GM21825 (cell line): ENCODE results near the gene RPP14.
"Not testable (repeated sequence)": the region's sequence is repeated elsewhere in the genome, so short reads cannot be mapped to it uniquely, and the experiment has no call there.

Source experiments
- ATAC-seq: cut with Tn5 transposase; IDR thresholded peaks from one replicate; pipeline ENCODE4 v1.9.1; 2021; ENCODE audit warnings: mild to moderate bottlenecking, moderate library complexity; ENCODE audit not compliant: unreplicated experiment

RPP14 gene

DNA sequence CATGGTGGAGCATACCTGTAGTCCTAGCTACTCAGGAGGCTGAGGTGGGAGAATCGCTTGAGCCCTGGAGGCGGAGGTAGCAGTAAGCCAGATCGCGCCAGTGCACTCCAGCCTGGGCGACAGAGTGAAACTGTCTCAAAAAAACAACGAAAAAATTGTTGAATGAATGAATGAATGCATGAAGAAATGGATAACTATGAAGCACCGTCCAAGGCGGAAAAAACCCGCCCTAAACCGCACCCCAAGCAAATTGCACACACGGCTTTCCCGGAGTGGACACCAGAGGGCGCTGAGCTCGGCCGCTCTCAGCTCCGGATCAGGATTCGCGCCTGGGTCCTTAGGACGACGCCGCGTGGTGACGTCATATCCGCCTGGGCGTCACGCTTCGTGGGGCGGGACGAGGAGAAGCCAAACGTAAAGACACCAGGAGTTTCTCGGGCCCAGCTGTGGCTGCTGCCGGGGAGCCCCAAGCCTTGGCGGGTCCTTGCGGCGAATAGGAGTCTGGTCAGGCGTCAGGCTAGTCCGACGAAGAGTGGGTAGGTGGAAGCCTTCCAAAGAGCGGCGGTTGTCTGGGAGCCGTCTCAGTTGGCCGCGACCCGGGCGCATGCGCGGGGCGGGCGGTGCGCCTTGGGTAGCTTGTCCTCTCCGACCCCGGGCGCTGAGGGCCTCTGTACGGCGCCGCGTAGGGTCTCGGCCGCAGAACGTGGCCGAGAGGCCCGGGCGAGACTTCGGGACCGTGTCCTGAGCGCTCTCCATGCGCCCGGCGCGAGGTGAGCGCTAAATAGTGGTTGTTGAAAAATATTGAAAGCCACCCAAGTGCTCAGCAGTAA, at the start of gene RPP14, which contains the start of gene HTD2:
TSS of gene RPP14 (plus strand) at position 364 of the 830 bp plus-strand sequence. CDS start 4,085 bp downstream, outside the sequence.
TSS of gene HTD2 (plus strand) at position 639 of the 830 bp plus-strand sequence. CDS start 11,094 bp downstream, outside the sequence.
- peak; percentile 82 for ATAC-seq

DNA sequence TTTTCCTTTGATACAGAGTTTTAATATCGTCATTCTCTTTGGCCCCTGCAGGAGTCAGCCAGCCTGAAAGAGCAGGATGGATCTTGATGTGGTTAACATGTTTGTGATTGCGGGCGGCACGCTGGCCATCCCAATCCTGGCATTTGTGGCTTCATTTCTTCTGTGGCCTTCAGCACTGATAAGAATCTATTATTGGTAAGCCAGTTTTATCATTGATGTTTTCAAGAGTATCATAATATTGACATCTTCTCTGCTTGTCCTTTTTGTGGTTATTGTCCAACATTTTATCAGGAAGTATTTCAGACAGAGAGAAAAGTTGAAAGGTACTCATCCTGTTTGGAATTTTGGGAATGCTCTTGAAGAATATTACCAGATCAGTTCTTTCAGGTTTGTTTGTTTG, 49.5 kb upstream of the RPP14 start:
- ATAC-seq = no peak

DNA sequence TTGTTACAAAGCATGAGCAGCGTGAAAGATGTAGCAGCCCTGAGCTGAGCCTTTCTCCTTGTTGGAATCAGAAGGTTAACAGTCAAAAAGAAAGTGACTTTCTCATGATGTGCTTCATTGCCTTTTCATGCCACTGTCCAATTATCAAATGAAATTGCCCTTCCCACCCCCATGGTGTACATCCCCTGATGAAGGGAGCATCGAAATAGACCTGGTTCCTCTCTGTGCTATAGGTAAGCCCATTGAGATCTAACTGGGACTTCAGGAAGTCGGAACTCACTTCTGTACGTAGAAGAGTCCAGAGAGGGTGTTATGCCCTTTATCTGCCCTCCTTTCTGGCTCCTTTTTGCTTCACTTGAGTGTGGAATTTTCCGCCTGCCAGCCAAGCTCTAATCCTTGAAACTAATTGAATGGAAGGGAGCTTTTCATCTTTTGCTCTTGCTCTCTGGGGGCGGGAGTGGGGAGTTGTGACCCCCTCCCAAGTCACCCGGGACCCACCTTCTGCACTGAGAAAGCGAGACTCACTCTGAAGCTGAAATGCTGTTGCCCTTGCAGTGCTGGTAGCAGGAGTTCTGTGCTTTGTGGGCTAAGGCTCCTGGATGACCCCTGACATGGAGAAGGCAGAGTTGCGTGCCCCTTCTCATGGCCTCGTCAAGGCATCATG, 47.5 kb upstream of the RPP14 start:
- no peak for ATAC-seq

DNA sequence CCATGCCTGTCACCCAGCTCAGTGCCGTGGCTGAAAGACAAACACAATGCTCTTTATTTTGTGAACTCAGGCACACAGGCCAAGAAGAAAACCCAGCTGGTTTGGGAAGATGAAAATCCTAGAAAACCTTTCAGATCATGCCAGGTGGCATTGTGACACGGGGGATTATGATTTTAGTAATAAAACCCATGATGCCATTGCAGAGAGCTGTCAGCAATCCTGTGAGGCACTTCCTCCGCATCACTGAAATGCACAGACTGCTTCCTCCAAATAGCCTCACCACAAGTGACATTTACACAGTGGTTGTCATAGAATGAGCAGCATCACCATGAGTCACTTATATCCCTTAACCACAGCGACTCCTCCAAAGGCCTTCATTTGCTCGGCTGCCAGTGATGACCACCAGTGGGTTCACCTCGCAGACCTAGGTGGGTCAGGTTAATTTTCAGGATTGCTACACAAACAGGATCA, 45.7 kb upstream of the RPP14 start:
- no peak for ATAC-seq

DNA sequence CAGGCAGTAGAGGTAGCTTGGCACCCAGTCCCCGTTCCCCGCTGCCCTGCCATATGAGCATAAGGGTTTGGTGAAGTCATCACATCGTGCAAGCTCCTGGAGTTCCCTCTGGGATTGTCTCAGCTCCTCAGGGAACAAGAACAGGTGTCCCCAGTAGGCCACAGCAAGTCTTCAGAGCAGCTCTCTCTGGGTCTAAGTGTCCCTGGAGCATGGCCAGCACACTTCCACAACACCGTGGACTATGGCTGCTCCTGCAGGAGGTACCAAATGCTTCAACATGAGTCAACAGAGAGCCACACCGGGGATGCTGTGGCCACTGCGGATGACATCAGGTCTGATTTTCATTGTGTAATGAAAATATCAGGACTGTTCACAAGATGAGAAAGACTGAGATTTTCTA, 45.3 kb upstream of the RPP14 start:
- no peak for ATAC-seq

DNA sequence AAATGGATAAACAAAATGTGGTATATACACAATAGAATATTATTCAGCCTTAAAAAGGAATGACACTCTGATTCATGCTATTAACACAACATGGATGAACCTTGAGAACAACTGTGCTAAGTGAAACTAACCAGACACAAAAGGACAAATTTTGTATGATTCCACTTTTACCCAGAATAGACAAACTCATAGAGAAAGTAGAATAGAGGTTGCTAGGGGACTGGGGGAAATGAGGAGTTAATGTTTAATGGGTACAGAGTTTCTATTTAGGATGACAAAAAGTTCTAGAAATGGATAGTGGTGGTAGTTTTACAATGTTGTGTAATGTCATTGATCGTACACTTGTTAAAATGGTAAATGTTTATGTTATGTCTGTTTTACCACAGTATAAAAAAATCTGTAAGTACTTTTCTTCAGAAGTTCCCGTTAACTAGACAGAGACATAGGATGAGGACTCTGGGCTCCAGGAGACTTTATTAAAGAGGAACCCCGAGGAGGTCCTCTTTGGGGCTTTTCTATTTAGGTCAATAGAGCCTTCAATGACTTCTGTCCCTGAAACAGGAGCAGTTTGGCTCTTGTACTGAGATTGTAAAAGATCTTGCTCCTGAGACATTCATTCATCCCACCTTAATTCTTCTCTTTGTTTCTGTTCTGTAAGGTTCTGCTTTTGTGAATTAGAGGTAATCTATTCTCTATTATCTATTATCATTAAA, 43.9 kb upstream of the RPP14 start:
- ATAC-seq = peak; percentile 82

DNA sequence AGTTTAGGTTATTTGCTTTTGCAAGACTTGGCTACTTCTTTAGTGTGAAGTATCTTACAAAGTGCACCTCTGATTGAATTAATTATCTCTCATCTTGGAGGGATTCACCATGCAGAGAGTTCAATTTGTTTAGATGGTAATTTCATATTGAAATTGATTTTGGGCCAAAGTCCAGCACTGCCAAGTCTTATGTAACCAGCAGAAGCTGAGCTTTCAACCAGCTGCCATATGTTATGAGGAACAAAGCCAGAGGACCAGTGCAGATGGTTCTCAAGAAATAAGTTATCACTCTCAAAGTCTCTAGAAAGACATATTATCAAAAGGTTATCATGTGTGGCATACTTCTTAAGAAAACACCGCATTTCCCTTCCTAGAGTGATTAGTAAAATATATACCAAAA, 39.5 kb upstream of the RPP14 start:
- ATAC-seq = no peak

DNA sequence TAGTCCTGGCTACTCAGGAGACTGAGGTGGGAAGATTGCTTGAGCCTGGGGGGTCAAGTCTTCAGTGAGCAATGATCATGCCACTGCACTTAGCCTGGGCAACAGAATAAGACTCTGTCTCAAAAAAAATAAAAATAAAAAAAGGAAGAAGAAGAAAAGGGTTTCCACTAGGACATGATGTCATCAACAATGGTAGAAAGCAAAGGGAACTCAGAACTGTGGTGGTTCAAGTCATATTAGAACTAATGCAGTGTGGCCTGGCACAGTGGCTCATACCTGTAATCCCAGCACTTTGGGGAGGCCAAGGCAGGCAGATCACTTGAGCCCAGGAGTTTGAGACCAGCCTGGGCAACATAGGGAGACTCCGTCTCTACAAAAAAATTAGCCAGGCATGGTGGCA, 38.5 kb upstream of the RPP14 start:
- not testable (repeated sequence) for ATAC-seq

DNA sequence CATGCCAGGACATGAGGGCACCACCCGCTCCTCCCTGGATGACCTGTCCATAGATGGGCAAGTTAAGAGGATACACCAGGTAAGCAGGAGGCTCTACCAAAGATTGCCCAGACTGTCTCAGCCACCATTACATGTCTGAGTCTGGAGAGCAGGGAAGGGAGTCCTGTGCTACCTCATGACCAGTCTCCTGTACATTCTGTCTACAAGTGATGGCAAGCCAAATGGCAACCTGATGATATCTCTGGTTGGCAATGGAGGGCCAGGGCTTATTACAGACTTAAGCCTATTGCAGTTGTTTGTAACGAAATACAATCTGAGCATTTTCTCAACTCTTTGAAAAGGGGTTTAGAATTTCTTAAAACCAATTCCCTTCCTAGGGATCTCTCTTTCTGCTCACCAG, 36.7 kb upstream of the RPP14 start:
- no peak for ATAC-seq

DNA sequence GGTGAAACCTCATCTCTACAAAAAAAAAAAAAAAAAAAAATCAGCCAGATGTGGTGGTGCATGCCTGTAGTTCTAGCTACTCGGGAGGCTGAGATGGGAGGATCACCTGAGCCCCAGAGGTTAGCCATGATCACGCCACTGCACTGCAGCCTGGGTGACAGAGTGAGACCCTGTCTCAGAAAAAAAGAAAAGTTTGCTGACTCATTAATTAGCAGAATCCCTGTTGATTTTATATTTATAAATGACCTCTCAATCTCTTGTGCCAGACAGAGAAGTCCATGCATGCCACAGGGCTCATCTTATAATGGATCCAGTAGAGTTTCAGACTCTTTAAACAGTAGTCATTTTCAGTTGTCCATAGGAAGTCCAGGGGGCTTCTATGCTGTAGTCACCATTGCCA, 35.6 kb upstream of the RPP14 start:
- no peak for ATAC-seq

DNA sequence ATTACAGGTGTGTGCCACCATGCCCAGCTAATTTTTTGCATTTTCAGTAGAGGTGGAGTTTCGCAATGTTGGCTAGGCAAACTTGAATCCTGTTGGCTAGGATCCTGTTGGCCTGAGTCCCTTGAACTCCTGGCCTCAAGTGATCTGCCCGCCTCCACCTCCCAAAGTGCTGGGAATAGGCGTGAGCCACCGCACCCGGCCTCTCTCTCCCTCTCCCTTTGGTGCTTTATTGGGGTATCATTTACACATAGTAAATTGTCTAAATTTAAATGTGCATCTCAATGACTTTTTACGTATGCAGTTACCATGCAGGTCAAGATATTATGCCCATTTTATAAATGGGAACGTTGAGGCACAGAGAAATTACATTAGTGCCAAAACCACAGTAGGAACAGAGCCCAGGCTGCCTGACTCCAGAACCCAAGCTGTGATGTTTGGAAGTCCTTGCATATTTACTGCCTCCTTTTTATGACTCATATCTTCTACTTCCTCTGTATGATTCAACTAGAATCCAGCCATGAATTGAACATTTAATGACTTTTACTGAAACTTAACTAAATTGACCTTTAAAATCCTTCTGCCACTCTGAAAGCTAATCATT, 34.0 kb upstream of the RPP14 start:
- no peak for ATAC-seq

DNA sequence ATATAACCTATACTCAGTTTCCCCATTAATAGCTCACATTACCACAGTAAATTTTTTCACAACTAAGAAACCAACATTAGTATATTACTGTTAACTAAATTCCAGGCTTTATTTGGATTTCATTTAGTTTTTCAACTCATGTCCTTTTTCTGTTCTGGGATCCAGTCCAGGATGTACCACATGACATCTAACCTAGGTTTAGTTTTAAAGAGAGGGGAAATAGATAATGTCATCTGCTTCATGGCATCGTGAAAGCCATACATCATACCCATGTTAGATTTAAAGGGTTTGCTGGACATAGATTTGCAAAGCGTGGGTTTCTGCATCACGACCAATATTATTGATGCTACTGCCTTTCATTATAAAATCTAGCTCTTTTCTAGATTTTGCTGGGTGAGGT, 33.2 kb upstream of the RPP14 start:
- ATAC-seq = no peak

DNA sequence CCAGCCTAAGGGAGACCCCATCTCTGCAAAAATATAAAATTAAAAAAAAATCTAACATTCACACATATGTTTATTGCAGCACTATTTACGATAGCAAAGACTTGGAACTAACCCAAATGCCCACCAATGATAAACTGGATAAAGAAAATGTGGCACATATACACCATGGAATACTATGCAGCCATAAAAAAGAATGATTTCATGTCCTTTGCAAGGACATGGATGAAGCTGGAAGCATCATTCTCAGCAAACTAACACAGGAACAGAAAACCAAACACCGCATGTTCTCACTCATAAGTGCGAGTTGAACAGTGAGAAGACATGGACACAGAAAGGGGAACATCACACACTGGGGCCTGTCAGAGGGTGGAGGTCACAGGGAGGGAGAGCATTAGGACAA, 32.7 kb upstream of the RPP14 start:
- not testable (repeated sequence) for ATAC-seq

DNA sequence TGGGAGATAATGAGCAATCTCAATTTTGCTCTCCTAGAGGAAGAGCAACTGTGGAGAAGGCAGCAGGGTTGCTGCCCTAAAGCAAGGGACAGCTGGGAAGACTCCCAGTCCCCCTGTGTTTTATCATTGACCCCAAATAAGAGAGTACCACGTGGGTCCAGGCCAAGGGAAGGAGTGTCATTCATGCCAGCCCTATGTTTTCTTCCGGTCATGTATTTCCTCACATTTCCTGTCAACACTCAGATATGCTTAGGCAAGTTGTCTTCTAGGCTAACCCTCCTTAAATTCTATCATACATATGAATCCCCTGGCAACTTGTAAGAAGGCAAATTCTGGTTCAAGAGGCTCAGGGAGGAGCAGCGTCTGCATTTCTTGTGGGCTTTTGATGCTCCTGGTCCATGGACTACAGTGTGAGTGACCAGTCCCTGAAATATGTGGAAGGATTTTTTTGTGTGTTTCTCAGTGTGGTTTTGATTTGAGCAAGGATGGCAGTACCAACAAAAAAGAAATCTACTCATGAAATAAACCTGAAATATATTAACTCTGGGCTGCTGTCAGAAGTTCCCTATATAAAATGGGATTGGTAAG, 31.9 kb upstream of the RPP14 start:
- no peak for ATAC-seq

DNA sequence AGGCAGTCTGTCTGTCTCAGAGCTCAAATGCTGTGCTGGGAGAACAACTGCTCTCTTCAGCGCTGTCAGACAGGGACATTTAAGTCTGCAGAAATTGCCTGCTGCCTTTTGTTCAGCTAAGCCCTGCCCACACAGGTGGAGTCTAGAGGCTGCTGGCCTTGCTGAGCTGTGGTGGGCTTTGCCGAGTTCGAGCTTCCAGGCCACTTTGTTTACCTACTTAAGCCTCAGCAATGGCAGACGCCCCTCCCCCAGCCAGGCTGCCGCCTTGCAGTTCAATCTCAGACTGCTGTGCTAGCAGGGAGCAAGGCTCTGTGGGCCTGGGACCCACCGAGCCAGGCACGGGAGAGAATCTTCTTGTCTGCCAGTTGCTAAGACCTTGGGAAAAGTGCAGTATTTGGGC, 25.0 kb upstream of the RPP14 start:
- ATAC-seq = no peak

DNA sequence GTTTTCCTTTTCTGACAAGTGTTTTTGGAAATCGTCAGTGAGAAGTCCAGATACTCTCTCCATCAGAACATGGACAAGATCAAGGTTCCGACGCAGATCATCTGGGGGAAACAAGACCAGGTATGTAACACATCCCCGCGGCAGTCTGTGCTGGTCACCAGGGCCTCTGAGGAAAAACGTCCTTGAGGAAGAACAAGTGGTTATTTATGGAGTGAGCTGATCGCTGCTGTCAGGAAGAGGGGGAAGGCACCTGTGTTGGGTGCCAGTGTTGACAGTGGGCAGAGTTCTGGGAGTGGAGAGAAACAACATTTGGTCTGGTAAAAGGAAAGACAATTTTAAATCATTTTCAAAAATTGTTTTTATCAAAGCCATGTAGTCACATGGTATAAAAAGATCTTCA, 20.7 kb upstream of the RPP14 start:
- ATAC-seq = no peak

DNA sequence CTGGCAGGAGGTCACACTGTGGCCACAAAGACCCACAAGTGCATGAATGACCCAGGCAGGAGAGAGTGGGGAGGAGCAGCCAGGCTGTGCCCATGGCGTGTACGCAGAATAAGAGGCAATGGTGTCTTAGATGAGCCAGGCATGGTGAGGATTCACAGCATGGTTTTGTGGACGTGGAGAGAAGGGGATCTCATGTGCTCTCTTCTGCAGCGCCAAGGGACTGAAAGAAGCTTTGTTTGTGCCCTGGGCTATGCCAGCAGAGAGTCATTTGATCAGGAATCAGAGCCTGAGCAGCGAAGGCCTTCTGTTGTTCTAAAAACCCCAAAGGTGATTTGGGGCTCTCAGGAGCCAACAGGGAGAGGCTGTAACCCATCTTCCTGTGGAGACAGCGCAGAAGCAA, 18.7 kb upstream of the RPP14 start:
- ATAC-seq = no peak

DNA sequence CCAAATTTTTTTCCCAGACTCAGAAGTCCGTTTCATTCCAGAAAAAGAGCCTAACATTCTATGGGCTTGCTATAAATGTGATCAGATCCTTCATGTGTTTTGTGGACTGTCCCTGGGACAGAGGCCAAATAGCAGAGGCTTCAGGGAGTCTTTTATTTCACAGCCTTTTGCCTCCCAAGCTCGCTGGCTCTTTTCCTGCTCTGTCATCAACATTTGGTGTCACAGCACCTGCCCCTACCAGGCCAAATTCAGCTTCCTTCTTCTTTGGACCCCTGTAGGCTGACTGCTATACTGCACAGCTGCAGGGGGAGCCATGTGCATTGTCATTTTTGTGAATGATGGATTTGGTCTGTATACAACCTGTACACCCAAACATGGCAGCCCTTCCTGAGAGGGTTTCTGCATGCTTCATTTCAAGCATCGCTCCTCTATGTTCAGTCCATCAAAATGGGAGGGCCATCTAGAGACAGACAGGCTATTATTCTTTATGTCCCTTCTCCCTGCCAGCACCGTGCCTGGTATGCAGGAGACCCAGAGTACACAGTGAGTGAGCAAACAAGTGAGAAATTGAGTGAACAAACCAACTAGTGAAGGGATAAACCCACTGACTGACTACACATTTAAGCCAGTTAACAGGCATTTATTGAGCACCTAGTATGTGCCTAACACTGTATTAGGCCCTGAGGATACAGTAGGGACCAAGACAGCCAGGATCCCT, 17.9 kb upstream of the RPP14 start:
- no peak for ATAC-seq

DNA sequence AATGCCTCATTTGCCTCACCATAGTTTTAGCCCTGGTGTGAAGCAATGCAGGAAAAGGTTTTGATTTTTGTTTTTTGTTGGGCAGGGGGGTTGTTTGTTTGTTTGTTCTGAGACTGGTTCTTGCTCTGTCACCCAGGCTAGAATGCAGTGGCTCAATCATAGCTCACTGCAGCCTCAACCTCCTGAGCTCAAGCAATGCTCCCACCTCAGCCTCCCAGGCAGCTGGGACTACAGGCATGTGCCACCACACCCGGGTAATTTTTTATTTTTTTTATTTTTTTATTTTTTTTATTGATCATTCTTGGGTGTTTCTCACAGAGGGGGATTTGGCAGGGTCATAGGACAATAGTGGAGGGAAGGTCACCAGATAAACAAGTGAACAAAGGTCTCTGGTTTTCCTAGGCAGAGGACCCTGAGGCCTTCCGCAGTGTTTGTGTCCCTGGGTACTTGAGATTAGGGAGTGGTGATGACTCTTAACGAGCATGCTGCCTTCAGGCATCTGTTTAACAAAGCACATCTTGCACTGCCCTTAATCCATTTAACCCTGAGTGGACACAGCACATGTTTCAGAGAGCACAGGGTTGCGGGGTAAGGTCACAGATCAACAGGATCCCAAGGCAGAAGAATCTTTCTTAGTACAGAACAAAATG, 17.0 kb upstream of the RPP14 start:
- ATAC-seq = not testable (repeated sequence)

DNA sequence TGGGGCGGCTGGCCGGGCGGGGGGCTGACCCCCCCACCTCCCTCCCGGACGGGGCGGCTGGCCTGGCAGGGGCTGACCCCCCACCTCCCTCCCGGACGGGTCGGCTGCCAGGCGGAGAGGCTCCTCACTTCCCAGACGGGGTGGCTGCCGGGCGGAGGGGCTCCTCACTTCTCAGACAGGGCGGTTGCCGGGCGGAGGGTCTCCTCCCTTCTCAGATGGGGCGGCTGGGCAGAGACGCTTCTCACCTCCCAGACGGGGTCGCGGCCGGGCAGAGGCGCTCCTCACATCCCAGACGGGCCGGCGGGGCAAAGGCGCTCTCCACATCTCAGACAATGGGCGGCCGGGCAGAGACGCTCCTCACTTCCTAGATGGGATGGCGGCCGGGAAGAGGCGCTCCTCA, 15.6 kb upstream of the RPP14 start:
- ATAC-seq = not testable (repeated sequence)
